ENCODE measurements around the gene RAB36. TPM values are rescaled to one million over a fixed set of nuclear protein-coding genes. Genes with fewer than 3 reads are reported as not detected.

RAB36 gene
- total RNA-seq, 2 donors from 2014 or later, result 0.98 to 2.3 TPM

DNA sequence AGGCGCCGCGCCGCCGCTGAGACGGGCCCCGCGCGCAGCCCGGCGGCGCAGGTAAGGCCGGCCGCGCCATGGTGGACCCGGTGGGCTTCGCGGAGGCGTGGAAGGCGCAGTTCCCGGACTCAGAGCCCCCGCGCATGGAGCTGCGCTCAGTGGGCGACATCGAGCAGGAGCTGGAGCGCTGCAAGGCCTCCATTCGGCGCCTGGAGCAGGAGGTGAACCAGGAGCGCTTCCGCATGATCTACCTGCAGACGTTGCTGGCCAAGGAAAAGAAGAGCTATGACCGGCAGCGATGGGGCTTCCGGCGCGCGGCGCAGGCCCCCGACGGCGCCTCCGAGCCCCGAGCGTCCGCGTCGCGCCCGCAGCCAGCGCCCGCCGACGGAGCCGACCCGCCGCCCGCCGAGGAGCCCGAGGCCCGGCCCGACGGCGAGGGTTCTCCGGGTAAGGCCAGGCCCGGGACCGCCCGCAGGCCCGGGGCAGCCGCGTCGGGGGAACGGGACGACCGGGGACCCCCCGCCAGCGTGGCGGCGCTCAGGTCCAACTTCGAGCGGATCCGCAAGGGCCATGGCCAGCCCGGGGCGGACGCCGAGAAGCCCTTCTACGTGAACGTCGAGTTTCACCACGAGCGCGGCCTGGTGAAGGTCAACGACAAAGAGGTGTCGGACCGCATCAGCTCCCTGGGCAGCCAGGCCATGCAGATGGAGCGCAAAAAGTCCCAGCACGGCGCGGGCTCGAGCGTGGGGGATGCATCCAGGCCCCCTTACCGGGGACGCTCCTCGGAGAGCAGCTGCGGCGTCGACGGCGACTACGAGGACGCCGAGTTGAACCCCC is 35.8 kb downstream of the RAB36 start:
- Histone ChIP-seq H3K9ac (ENCODE audit: low read depth in 2 of 2, low read length in 2 of 2) (peak overlapping the region in 1 of 2 donors; percentile 68), H3K9me3 (no peaks in the 10 kb centered on the region), H3K27me3 (no peaks in the 10 kb centered on the region), H3K4me1 (peaks cover 23% of the 10 kb centered on the region), H3K4me3 (peak overlapping the region; percentile 64), H3K36me3 (no peaks in the 10 kb centered on the region), H3K27ac (no peak overlapping the region)
- TF ChIP-seq, protein P1, sequence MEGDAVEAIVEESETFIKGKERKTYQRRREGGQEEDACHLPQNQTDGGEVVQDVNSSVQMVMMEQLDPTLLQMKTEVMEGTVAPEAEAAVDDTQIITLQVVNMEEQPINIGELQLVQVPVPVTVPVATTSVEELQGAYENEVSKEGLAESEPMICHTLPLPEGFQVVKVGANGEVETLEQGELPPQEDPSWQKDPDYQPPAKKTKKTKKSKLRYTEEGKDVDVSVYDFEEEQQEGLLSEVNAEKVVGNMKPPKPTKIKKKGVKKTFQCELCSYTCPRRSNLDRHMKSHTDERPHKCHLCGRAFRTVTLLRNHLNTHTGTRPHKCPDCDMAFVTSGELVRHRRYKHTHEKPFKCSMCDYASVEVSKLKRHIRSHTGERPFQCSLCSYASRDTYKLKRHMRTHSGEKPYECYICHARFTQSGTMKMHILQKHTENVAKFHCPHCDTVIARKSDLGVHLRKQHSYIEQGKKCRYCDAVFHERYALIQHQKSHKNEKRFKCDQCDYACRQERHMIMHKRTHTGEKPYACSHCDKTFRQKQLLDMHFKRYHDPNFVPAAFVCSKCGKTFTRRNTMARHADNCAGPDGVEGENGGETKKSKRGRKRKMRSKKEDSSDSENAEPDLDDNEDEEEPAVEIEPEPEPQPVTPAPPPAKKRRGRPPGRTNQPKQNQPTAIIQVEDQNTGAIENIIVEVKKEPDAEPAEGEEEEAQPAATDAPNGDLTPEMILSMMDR (IDR thresholded peaks at IDR 0.05), result no peak
- no peak for DNase-seq
- intact Hi-C loops (cut with DNase I), result no loop called here

DNA sequence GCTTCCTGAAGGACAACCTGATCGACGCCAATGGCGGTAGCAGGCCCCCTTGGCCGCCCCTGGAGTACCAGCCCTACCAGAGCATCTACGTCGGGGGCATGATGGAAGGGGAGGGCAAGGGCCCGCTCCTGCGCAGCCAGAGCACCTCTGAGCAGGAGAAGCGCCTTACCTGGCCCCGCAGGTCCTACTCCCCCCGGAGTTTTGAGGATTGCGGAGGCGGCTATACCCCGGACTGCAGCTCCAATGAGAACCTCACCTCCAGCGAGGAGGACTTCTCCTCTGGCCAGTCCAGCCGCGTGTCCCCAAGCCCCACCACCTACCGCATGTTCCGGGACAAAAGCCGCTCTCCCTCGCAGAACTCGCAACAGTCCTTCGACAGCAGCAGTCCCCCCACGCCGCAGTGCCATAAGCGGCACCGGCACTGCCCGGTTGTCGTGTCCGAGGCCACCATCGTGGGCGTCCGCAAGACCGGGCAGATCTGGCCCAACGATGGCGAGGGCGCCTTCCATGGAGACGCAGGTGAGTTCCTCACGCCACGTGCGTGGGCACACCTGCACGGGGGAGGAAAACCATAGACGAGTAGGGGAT is 36.5 kb downstream of the RAB36 start:
- peak overlapping the region; percentile 64 for H3K4me3 ChIP-seq
- DNase-seq, result no peak
- H3K36me3 ChIP-seq, result no peaks in the 10 kb centered on the region
- H3K27ac ChIP-seq, result no peak overlapping the region
- peaks cover 23% of the 10 kb centered on the region for H3K4me1 ChIP-seq
- no peaks in the 10 kb centered on the region for H3K27me3 ChIP-seq
- TF ChIP-seq, protein P1 (IDR thresholded peaks at IDR 0.05), result no peak
- intact Hi-C loops (cut with DNase I), result no loop called here
- no peaks in the 10 kb centered on the region for H3K9me3 ChIP-seq
- H3K9ac ChIP-seq (ENCODE audit: low read depth in 2 of 2, low read length in 2 of 2), result peak overlapping the region; percentile 42 to 68

- peak; percentile 42 for DNase-seq
- Histone ChIP-seq H3K27ac (no peak overlapping the region), H3K36me3 (no peaks in the 10 kb centered on the region), H3K4me3 (peak overlapping the region; percentile 64), H3K27me3 (no peaks in the 10 kb centered on the region), H3K4me1 (peaks cover 23% of the 10 kb centered on the region), H3K9ac (ENCODE audit: low read depth in 2 of 2, low read length in 2 of 2) (peak overlapping the region in 1 of 2 donors; percentile 42), H3K9me3 (no peaks in the 10 kb centered on the region)
- intact Hi-C loops (cut with DNase I), result no loop called here
- TF ChIP-seq, protein P1 (IDR thresholded peaks at IDR 0.05), result no peak
Observed at GRCh38 chr22:23182309-23183060, 37.2 kb downstream of the RAB36 start.

- Histone ChIP-seq H3K9me3 (no peaks in the 10 kb centered on the region), H3K27me3 (no peaks in the 10 kb centered on the region), H3K27ac (no peak overlapping the region), H3K4me3 (peak overlapping the region; percentile 64), H3K9ac (ENCODE audit: low read depth in 2 of 2, low read length in 2 of 2) (peak overlapping the region in 1 of 2 donors; percentile 42), H3K4me1 (peaks cover 23% of the 10 kb centered on the region), H3K36me3 (no peaks in the 10 kb centered on the region)
- TF ChIP-seq, protein P1 (IDR thresholded peaks at IDR 0.05), result no peak
- peak; percentile 62 for DNase-seq
- intact Hi-C loops (cut with DNase I), result no loop called here
Observed at GRCh38 chr22:23183061-23183698, 37.9 kb downstream of the RAB36 start.
